HCT116 (cell line): ENCODE measurements around the gene POLH. TPM values are rescaled to one million over a fixed set of nuclear protein-coding genes. Genes with fewer than 3 reads are reported as not detected.

Experiments used
- ATAC-seq: fragments of 200-7000 bp; cut with Tn5 transposase; 2 replicates; pipeline ENCODE4 v1.9.1; 2020; ENCODE audit warnings: mild to moderate bottlenecking, moderate library complexity
- BruUV-seq: library from RNA; stranded (reverse); fragments of 400-500 nt; replicated peaks from 2 replicates; lab custom pipeline; 2021; lab: Mats Ljungman, UMichigan
- CTCF ChIA-PET: fragments of 300-600 bp; sonication (Branson Sonifier 250); formaldehyde crosslinking; loops from one replicate; lab custom pipeline; 2021; ENCODE audit warnings: antibody characterized with exemption; lab: Charles Lee
- POLR2A ChIA-PET: fragments of 300-600, 350-600 bp; sonication (Branson Sonifier 250); formaldehyde crosslinking; loops from one replicate; lab custom pipeline; 2021; ENCODE audit warnings: antibody characterized with exemption; lab: Charles Lee
- RAD21 ChIA-PET, 2 experiments: fragments of 300-600 bp; sonication (Branson Sonifier 250); formaldehyde crosslinking; loops; one replicate each; lab custom pipeline; 2023; ENCODE audit warnings: low total read pairs in 2 of 2; ENCODE audit not compliant: uncharacterized antibody in 2 of 2, unreplicated experiment in 2 of 2, low non-redundant PET in 1 of 2; lab: Charles Lee
- DNase-seq: peaks from one replicate; pipeline ENCODE4 v3.0.0-alpha.2; 2010; ENCODE audit warnings: low read depth, low spot score
- H2AFZ ChIP-seq: fragments of 200-600 bp; shearing (Covaris generic), sonication (generic); 2 replicates; pipeline ENCODE4 v1.6.1; 2017; ENCODE audit warnings: low read depth, mixed run types, mixed read lengths, antibody characterized with exemption, low read length; ENCODE audit not compliant: poor library complexity, severe bottlenecking
- H3K27ac ChIP-seq: 2 replicates; pipeline ENCODE4 v1.5.1; 2012; ENCODE audit warnings: low read depth, low read length
- H3K27me3 ChIP-seq: fragments of 200-600 bp; sonication (generic); 2 replicates; pipeline ENCODE4 v1.6.1; 2016; ENCODE audit warnings: mixed run types, low read length, mixed read lengths; ENCODE audit not compliant: insufficient read depth
- H3K36me3 ChIP-seq, 2 experiments: fragments of 200-500 bp in 1 of 2; fragments of 200-600 bp in 1 of 2; sonication (Bioruptor generic) in 1 of 2; sonication (generic) in 1 of 2; 2 replicates each; pipeline versions ENCODE4 v1.5.1 to v1.6.1; 2014 to 2016; ENCODE audit warnings: low read length in 2 of 2, inconsistent platforms in 1 of 2, mixed read lengths in 1 of 2, mixed run types in 1 of 2; ENCODE audit not compliant: insufficient read depth in 2 of 2, control insufficient read depth in 1 of 2
- H3K4me1 ChIP-seq, 2 experiments: fragments of 200-600 bp in 1 of 2; sonication (generic) in 1 of 2; 2 replicates each; pipeline versions ENCODE4 v1.5.1 to v1.6.1; 2012 to 2017; ENCODE audit warnings: low read length in 2 of 2, inconsistent platforms in 1 of 2, mild to moderate bottlenecking in 1 of 2, mixed read lengths in 1 of 2, mixed run types in 1 of 2, moderate library complexity in 1 of 2; ENCODE audit not compliant: insufficient read depth in 2 of 2, control insufficient read depth in 1 of 2
- H3K4me2 ChIP-seq: fragments of 200-600 bp; sonication (generic); 2 replicates; pipeline ENCODE4 v1.6.1; 2017; ENCODE audit warnings: mixed run types, low read length, mixed read lengths
- H3K4me3 ChIP-seq, 2 experiments: fragments of 200-600 bp in 1 of 2; sonication (generic) in 1 of 2; replicated peaks in 1 of 2; 2 replicates each; pipeline ENCODE4 v1.5.1; 2011 to 2016; ENCODE audit warnings: low read length in 2 of 2, control low read depth in 1 of 2, low read depth in 1 of 2, mild to moderate bottlenecking in 1 of 2, mixed read lengths in 1 of 2, mixed run types in 1 of 2
- H3K79me2 ChIP-seq: fragments of 200-600 bp; sonication (generic); 2 replicates; pipeline ENCODE4 v1.6.1; 2017; ENCODE audit warnings: mild to moderate bottlenecking, mixed run types, low read length, moderate library complexity, mixed read lengths; ENCODE audit not compliant: insufficient read depth
- H3K9ac ChIP-seq: fragments of 200-600 bp; sonication (generic); 2 replicates; pipeline ENCODE4 v1.6.1; 2016; ENCODE audit warnings: low read length, mixed read lengths
- H3K9me2 ChIP-seq: fragments of 200-600 bp; sonication (generic), shearing (Covaris generic); 2 replicates; pipeline ENCODE4 v1.6.1; 2017; ENCODE audit warnings: mixed run types, mild to moderate bottlenecking, moderate library complexity; ENCODE audit not compliant: insufficient read depth
- H3K9me3 ChIP-seq, 2 experiments: fragments of 200-500 bp in 1 of 2; fragments of 200-600 bp in 1 of 2; sonication (Bioruptor generic) in 1 of 2; sonication (generic) in 1 of 2; 2 replicates each; pipeline ENCODE4 v1.6.1; 2014 to 2017; ENCODE audit warnings: low read length in 2 of 2, mixed read lengths in 2 of 2, inconsistent platforms in 1 of 2, low read depth in 1 of 2, mild to moderate bottlenecking in 1 of 2, mixed run types in 1 of 2, moderate library complexity in 1 of 2; ENCODE audit not compliant: control insufficient read depth in 1 of 2, insufficient read depth in 1 of 2
- H4K20me1 ChIP-seq: fragments of 200-600 bp; sonication (generic), shearing (Covaris generic); 2 replicates; pipeline ENCODE4 v1.6.1; 2017; ENCODE audit warnings: mixed run types, mild to moderate bottlenecking, moderate library complexity; ENCODE audit not compliant: insufficient read depth
- POLR2AphosphoS5 ChIP-seq: IDR thresholded peaks from 2 replicates; pipeline ENCODE4 v1.6.1; 2011; ENCODE audit warnings: mild to moderate bottlenecking, low read depth, low read length, moderate library complexity
- TCF7L2 ChIP-seq: IDR thresholded peaks from 2 replicates; pipeline ENCODE4 v1.7.0; 2011; ENCODE audit warnings: borderline replicate concordance, inconsistent platforms; ENCODE audit not compliant: insufficient read depth, insufficient read length; ENCODE audit errors: extremely low read depth
- YY1 ChIP-seq: IDR thresholded peaks from 2 replicates; pipeline ENCODE4 v1.6.1; 2011; ENCODE audit warnings: low read length, low read depth, moderate library complexity, mild to moderate bottlenecking; ENCODE audit not compliant: insufficient replicate concordance; ENCODE audit errors: extremely low read depth
- intact Hi-C: fragments of 100-400 bp; cut with micrococcal nuclease; formaldehyde crosslinking; loops from 2 replicates; pipeline ENCODE4 v1.10.0; 2022
- total RNA-seq: library from RNA; stranded (reverse); gene quantifications from one replicate; pipeline ENCODE4 v1.2.1, GENCODE V29; 2021; ENCODE audit not compliant: unreplicated experiment
- TF ChIP-seq, protein P1 (sequence below): IDR thresholded peaks from 2 replicates; pipeline ENCODE4 v1.6.1; 2012

POLH gene
- total RNA-seq, 1 experiment from 2014 or later = 20.6 TPM

DNA sequence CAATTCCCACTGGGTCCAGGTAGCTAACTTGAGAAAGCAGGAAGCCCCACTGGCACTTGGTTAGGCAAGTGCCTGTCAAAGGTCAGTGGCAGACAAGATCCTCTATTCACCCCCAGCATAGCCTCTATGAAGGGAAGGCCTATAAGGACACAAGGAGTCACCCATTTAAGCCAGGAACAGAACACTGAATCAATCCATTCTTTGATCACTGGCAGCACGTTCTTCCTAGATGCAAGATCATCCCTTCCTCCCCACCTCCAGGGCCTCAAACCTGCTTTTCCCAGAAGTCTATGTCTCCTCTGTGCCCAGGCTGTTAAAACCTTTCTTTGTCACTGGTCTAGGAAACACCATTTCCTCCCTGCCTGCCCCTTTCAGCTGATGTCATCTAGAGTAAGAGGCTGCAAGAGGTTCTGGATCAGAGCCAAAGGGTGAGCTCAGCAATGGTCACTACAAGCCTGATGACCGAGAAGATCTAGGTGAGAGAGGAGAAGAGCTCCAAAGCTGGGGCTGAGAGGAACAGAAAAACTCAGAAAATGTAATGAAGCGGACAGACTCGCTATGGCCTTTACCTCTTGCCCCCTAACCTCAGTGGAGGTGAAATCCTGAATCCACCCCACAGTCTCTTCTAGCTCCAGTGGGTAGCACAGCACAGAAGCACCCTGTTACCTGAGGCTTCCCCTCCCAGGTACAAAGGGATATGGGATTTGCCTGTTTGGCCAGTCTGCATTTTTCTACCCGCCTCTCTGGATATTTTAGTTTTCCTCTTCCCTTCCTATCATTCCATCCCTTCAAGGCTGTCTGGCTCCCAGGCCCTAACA is 51.2 kb downstream of the POLH start:
- H3K4me3 ChIP-seq = peak overlapping the region; percentile 80 to 100
- ATAC-seq (no peak), DNase-seq (peak; percentile 78)
- no peaks in the 10 kb centered on the region for H4K20me1 ChIP-seq
- peaks cover 24% of the 10 kb centered on the region for H3K79me2 ChIP-seq
- no peaks in the 10 kb centered on the region for H3K9me2 ChIP-seq
- H3K9me3 ChIP-seq = no peaks in the 10 kb centered on the region
- H3K4me1 ChIP-seq = peaks cover 20 to 33% of the 10 kb centered on the region in 2 experiments
- no peak for TF ChIP-seq TCF7L2
- TF ChIP-seq YY1 = peak; percentile 67
- TF ChIP-seq, protein P1, sequence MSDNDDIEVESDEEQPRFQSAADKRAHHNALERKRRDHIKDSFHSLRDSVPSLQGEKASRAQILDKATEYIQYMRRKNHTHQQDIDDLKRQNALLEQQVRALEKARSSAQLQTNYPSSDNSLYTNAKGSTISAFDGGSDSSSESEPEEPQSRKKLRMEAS = no peak
- peak; percentile 80 for TF ChIP-seq POLR2AphosphoS5
- no peak overlapping the region for H2AFZ ChIP-seq
- H3K36me3 ChIP-seq = peaks cover 14 to 34% of the 10 kb centered on the region in 2 experiments; a peak in 3 of 4 replicates
- ChIA-PET RAD21 (no interaction called here), POLR2A (interaction anchor here (0.8 to 1.4 kb wide), 7 partner anchors 9 to 143 kb away, joined by 3 to 7 read pairs (median 6); partner anchors contain the start of genes MAD2L1BP, POLH, VEGFA and XPO5), CTCF (no interaction called here)
- peak overlapping the region; percentile 76 for H3K27ac ChIP-seq
- H3K9ac ChIP-seq = peak overlapping the region; percentile 26
- BruUV-seq = TSS peak; percentile 91
- H3K27me3 ChIP-seq = no peaks in the 10 kb centered on the region
- intact Hi-C loops = loop anchor here (5.0 kb wide), 1 partner anchor 145 kb away; the partner anchor contains the start of gene VEGFA
- H3K4me2 ChIP-seq = peak overlapping the region; percentile 84
